Caco-2 (cell line): ENCODE measurements around the gene IFITM10. TPM values are rescaled to one million over a fixed set of nuclear protein-coding genes. Genes with fewer than 3 reads are reported as not detected.

ENCODE experiments used
- BruUV-seq: library from RNA; stranded (reverse); fragments of 400-500 nt; replicated peaks from 2 replicates; lab custom pipeline; 2021; lab: Mats Ljungman, UMichigan
- CTCF ChIA-PET: fragments of 300-600 bp; sonication (Branson Sonifier 250); formaldehyde crosslinking; loops from one replicate; lab custom pipeline; 2022; ENCODE audit warnings: antibody characterized with exemption; lab: Charles Lee
- POLR2A ChIA-PET: fragments of 300-600 bp; sonication (Branson Sonifier 250); formaldehyde crosslinking; loops from one replicate; lab custom pipeline; 2022; ENCODE audit warnings: antibody characterized with exemption; lab: Charles Lee
- DNase-seq, 2 experiments: peaks; one replicate each; pipeline versions ENCODE4 v3.0.0 to v3.0.0-alpha.2; 2020 to 2022
- H3K27me3 ChIP-seq: replicated peaks from 2 replicates; pipeline ENCODE4 v1.6.0; 2011; ENCODE audit warnings: low read length; ENCODE audit not compliant: control insufficient read depth, insufficient read depth
- H3K36me3 ChIP-seq: 2 replicates; pipeline ENCODE4 v1.5.1; 2011; ENCODE audit warnings: low read length; ENCODE audit not compliant: control insufficient read depth, insufficient read depth
- H3K4me1 ChIP-seq: fragments of 250-450 bp; sonication (Bioruptor Pico); 2 replicates; pipeline ENCODE4 v1.5.1; 2020; ENCODE audit warnings: mild to moderate bottlenecking
- H3K4me3 ChIP-seq: 2 replicates; pipeline ENCODE4 v1.5.1; 2011; ENCODE audit warnings: low read depth, mild to moderate bottlenecking, control low read depth, low read length
- H3K9me3 ChIP-seq: fragments of 250-450 bp; sonication (Bioruptor Pico); 2 replicates; pipeline ENCODE4 v1.5.1; 2020; ENCODE audit warnings: mild to moderate bottlenecking, moderate library complexity
- H3K27ac Mint-ChIP-seq: one replicate; pipeline ENCODE4 v1.8.0; 2022; ENCODE audit warnings: mixed read lengths; ENCODE audit not compliant: unreplicated experiment
- H3K27me3 Mint-ChIP-seq: one replicate; pipeline ENCODE4 v1.8.0; 2022; ENCODE audit warnings: mixed read lengths; ENCODE audit not compliant: insufficient read depth, unreplicated experiment
- H3K36me3 Mint-ChIP-seq: one replicate; pipeline ENCODE4 v1.8.0; 2022; ENCODE audit warnings: mild to moderate bottlenecking, mixed read lengths; ENCODE audit not compliant: insufficient read depth, unreplicated experiment
- H3K4me1 Mint-ChIP-seq: one replicate; pipeline ENCODE4 v1.8.0; 2022; ENCODE audit warnings: low read depth, mixed read lengths; ENCODE audit not compliant: unreplicated experiment
- H3K4me3 Mint-ChIP-seq: one replicate; pipeline ENCODE4 v1.8.0; 2022; ENCODE audit warnings: mild to moderate bottlenecking, moderate library complexity, mixed read lengths; ENCODE audit not compliant: unreplicated experiment
- H3K9me3 Mint-ChIP-seq: one replicate; pipeline ENCODE4 v1.8.0; 2022; ENCODE audit warnings: mixed read lengths; ENCODE audit not compliant: unreplicated experiment
- CTCF ChIP-seq, 2 experiments: fragments of 200-600 bp in 1 of 2; IDR thresholded peaks; 1 replicate in 1 of 2; 2 replicates in 1 of 2; pipeline versions ENCODE4 v1.5.1 to v1.8.0; 2011 to 2022; ENCODE audit warnings: antibody characterized with exemption in 1 of 2, control low read depth in 1 of 2, inconsistent platforms in 1 of 2, low read depth in 1 of 2, low read length in 1 of 2, mild to moderate bottlenecking in 1 of 2, moderate library complexity in 1 of 2; ENCODE audit not compliant: insufficient read depth in 1 of 2, severe bottlenecking in 1 of 2, unreplicated experiment in 1 of 2
- intact Hi-C: fragments of 100-400 bp; cut with micrococcal nuclease; formaldehyde crosslinking; loops from one replicate; pipeline ENCODE4 v1.10.0; 2022; ENCODE audit not compliant: unreplicated experiment
- total RNA-seq: library from RNA; stranded (reverse); gene quantifications from 2 replicates; pipeline ENCODE4 v1.2.3, GENCODE V29; 2022

IFITM10 gene
- total RNA-seq, 1 experiment from 2014 or later = 2.7 TPM

- H3K9me3 ChIP-seq = no peaks in the 10 kb centered on the region
- H3K4me1 ChIP-seq = peaks cover 39% of the 10 kb centered on the region
- ChIA-PET POLR2A (no interaction called here), CTCF (interaction anchor here (1.0 to 4.5 kb wide), 10 partner anchors 24 to 462 kb away, joined by 4 to 111 read pairs (median 11); partner anchors contain the start of gene SYT8)
- H3K36me3 ChIP-seq = no peaks in the 10 kb centered on the region
- H3K27ac Mint-ChIP-seq = no peak overlapping the region
- H3K4me3 ChIP-seq = no peak overlapping the region
- no peaks in the 10 kb centered on the region for H3K27me3 Mint-ChIP-seq
- peaks cover 6% of the 10 kb centered on the region for H3K36me3 Mint-ChIP-seq
- H3K27me3 ChIP-seq = no peaks in the 10 kb centered on the region
- peaks cover 34% of the 10 kb centered on the region for H3K4me1 Mint-ChIP-seq
- peak overlapping the region; percentile 50 for H3K4me3 Mint-ChIP-seq
- BruUV-seq = no TSS peak
- no peaks in the 10 kb centered on the region for H3K9me3 Mint-ChIP-seq
- intact Hi-C loops = loop anchor here (1.0 kb wide), 1 partner anchor 130 kb away; no protein-coding TSS in a partner anchor
- no peak for DNase-seq
- no peak for TF ChIP-seq CTCF (IDR thresholded peaks at IDR 0.05; ENCODE audit: insufficient read depth in 1 of 2, low read depth in 1 of 2, low read length in 1 of 2, severe bottlenecking in 1 of 2, unreplicated experiment in 1 of 2)
Observed at GRCh38 chr11:1694846-1695547, 55.4 kb downstream of the IFITM10 start.

- H3K4me1 Mint-ChIP-seq = peaks cover 34% of the 10 kb centered on the region
- peak overlapping the region; percentile 83 for H3K4me3 Mint-ChIP-seq
- Histone ChIP-seq H3K9me3 (no peaks in the 10 kb centered on the region), H3K4me3 (peak overlapping the region; percentile 49), H3K36me3 (no peaks in the 10 kb centered on the region), H3K4me1 (peaks cover 44% of the 10 kb centered on the region), H3K27me3 (no peaks in the 10 kb centered on the region)
- peak; percentile 86 to 93 for DNase-seq
- TF ChIP-seq CTCF (IDR thresholded peaks at IDR 0.05; ENCODE audit: insufficient read depth in 1 of 2, low read depth in 1 of 2, low read length in 1 of 2, severe bottlenecking in 1 of 2, unreplicated experiment in 1 of 2) = peak; percentile 93 to 95
- ChIA-PET POLR2A (interaction anchor here (0.5 to 1.0 kb wide), 3 partner anchors 113 to 254 kb away, joined by 3 to 11 read pairs (median 4); no protein-coding TSS in a partner anchor), CTCF (interaction anchor here (0.5 to 4.5 kb wide), 36 partner anchors 11 to 462 kb away, joined by 3 to 111 read pairs (median 4); partner anchors contain the start of genes CTSD, MRPL23, SYT8 and TNNT3)
- peak overlapping the region; percentile 91 for H3K27ac Mint-ChIP-seq
- H3K36me3 Mint-ChIP-seq = peaks cover 6% of the 10 kb centered on the region
- no peaks in the 10 kb centered on the region for H3K27me3 Mint-ChIP-seq
- BruUV-seq = TSS peak; percentile 56
- intact Hi-C loops = loop anchor here (1.0 kb wide), 1 partner anchor 131 kb away; no protein-coding TSS in a partner anchor
- H3K9me3 Mint-ChIP-seq = no peaks in the 10 kb centered on the region
Observed at GRCh38 chr11:1694064-1694845, 56.1 kb downstream of the IFITM10 start.
